Liver (tissue), 9 donors: ENCODE results near the gene VDR. TPM values are rescaled to one million over a fixed set of nuclear protein-coding genes. Genes with fewer than 3 reads are reported as not detected.

ENCODE experiments used
- DNase-seq: peaks from one replicate; pipeline ENCODE4 v3.0.0-alpha.2; 2017; ENCODE audit warnings: low spot score
- H3K27ac ChIP-seq, 2 donors: one replicate each; pipeline ENCODE4 v1.7.0; 2013; ENCODE audit warnings: inconsistent platforms in 2 of 2, low read length in 2 of 2, control low read depth in 1 of 2, low read depth in 1 of 2, mild to moderate bottlenecking in 1 of 2
- H3K27me3 ChIP-seq, 4 donors: one replicate each; pipeline versions ENCODE4 v1.6.1 to v1.7.0; 2013; ENCODE audit warnings: low read length in 3 of 4, inconsistent platforms in 1 of 4, mild to moderate bottlenecking in 1 of 4, moderate library complexity in 1 of 4; ENCODE audit not compliant: control insufficient read depth in 4 of 4, insufficient read depth in 4 of 4
- H3K36me3 ChIP-seq, 4 donors: one replicate each; pipeline versions ENCODE4 v1.6.1 to v1.7.0; 2013; ENCODE audit warnings: low read length in 3 of 4, mild to moderate bottlenecking in 3 of 4, low read depth in 1 of 4, moderate library complexity in 1 of 4; ENCODE audit not compliant: control insufficient read depth in 4 of 4, insufficient read depth in 3 of 4
- H3K4me1 ChIP-seq, 4 donors: one replicate each; pipeline versions ENCODE4 v1.6.1 to v1.7.0; 2013; ENCODE audit warnings: low read length in 3 of 4, mild to moderate bottlenecking in 3 of 4, moderate library complexity in 1 of 4; ENCODE audit not compliant: control insufficient read depth in 4 of 4, insufficient read depth in 4 of 4
- H3K4me3 ChIP-seq, 3 donors: one replicate each; pipeline versions ENCODE4 v1.6.1 to v1.7.0; 2013; ENCODE audit warnings: low read length in 3 of 3, control low read depth in 1 of 3, low read depth in 1 of 3, mild to moderate bottlenecking in 1 of 3
- H3K9ac ChIP-seq, 2 donors: one replicate each; pipeline ENCODE4 v1.7.0; 2013; ENCODE audit warnings: low read length in 2 of 2, mild to moderate bottlenecking in 2 of 2, moderate library complexity in 2 of 2, control low read depth in 1 of 2, low read depth in 1 of 2
- H3K9me3 ChIP-seq, 4 donors: one replicate each; pipeline versions ENCODE4 v1.6.1 to v1.7.0; 2013; ENCODE audit warnings: low read length in 3 of 4; ENCODE audit not compliant: control insufficient read depth in 4 of 4
- ATF3 ChIP-seq: IDR thresholded peaks from 2 replicates; pipeline ENCODE4 v1.6.1; 2016; ENCODE audit warnings: antibody characterized with exemption
- CTCF ChIP-seq: fragments of 150-350 bp; IDR thresholded peaks from 2 replicates; pipeline ENCODE4 v1.5.1; 2017; ENCODE audit warnings: improper control_type of control experiment, low read depth, low read length; ENCODE audit not compliant: missing input control
- EGR1 ChIP-seq, 2 donors: IDR thresholded peaks; 2 replicates each; pipeline ENCODE4 v1.6.1; 2016 to 2018; ENCODE audit warnings: antibody characterized with exemption in 2 of 2, low read depth in 2 of 2
- FOXA1 ChIP-seq: IDR thresholded peaks from 2 replicates; pipeline ENCODE4 v1.6.1; 2016; ENCODE audit warnings: antibody characterized with exemption
- FOXA2 ChIP-seq: IDR thresholded peaks from 2 replicates; pipeline ENCODE4 v1.6.1; 2016; ENCODE audit warnings: antibody characterized with exemption
- GABPA ChIP-seq, 2 donors: IDR thresholded peaks in 1 of 2; conservative IDR thresholded peaks in 1 of 2; 2 replicates each; pipeline ENCODE4 v1.6.1; 2016; ENCODE audit warnings: antibody characterized with exemption in 2 of 2, mild to moderate bottlenecking in 1 of 2, moderate library complexity in 1 of 2
- HNF4A ChIP-seq, 2 donors: conservative IDR thresholded peaks; 2 replicates each; pipeline ENCODE4 v1.6.1; 2016; ENCODE audit warnings: antibody characterized with exemption in 2 of 2, mild to moderate bottlenecking in 2 of 2
- HNF4G ChIP-seq: IDR thresholded peaks from 2 replicates; pipeline ENCODE4 v1.6.1; 2016; ENCODE audit warnings: antibody characterized with exemption
- JUND ChIP-seq, 2 donors: IDR thresholded peaks; 2 replicates each; pipeline ENCODE4 v1.6.1; 2016; ENCODE audit warnings: antibody characterized with exemption in 2 of 2
- MAX ChIP-seq: IDR thresholded peaks from 2 replicates; pipeline ENCODE4 v1.6.1; 2016; ENCODE audit warnings: antibody characterized with exemption
- NR2F2 ChIP-seq: IDR thresholded peaks from 2 replicates; pipeline ENCODE4 v1.6.1; 2016; ENCODE audit warnings: antibody characterized with exemption
- RAD21 ChIP-seq, 2 donors: IDR thresholded peaks; 2 replicates each; pipeline ENCODE4 v1.6.1; 2016; ENCODE audit warnings: antibody characterized with exemption in 2 of 2, mild to moderate bottlenecking in 2 of 2
- REST ChIP-seq: IDR thresholded peaks from 2 replicates; pipeline ENCODE4 v1.6.1; 2016; ENCODE audit warnings: antibody characterized with exemption, mild to moderate bottlenecking
- RXRA ChIP-seq, 2 donors: IDR thresholded peaks; 2 replicates each; pipeline ENCODE4 v1.6.1; 2017 to 2018; ENCODE audit warnings: antibody characterized with exemption in 2 of 2, mild to moderate bottlenecking in 1 of 2
- SP1 ChIP-seq: IDR thresholded peaks from 2 replicates; pipeline ENCODE4 v1.6.1; 2018; ENCODE audit warnings: antibody characterized with exemption, mild to moderate bottlenecking
- TAF1 ChIP-seq: conservative IDR thresholded peaks from 2 replicates; pipeline ENCODE4 v1.6.1; 2016; ENCODE audit warnings: antibody characterized with exemption, mild to moderate bottlenecking
- YY1 ChIP-seq: IDR thresholded peaks from 2 replicates; pipeline ENCODE4 v1.6.1; 2016; ENCODE audit warnings: antibody characterized with exemption, mild to moderate bottlenecking
- ZBTB33 ChIP-seq: IDR thresholded peaks from 2 replicates; pipeline ENCODE4 v1.6.1; 2016; ENCODE audit warnings: antibody characterized with exemption
- WGBS: extraction: QIAGEN DNeasy Blood & Tissue Kit; methylation state at CpG from one replicate; pipeline ENCODE4 v1.1.7; 2013; 5-methylcytosine and 5-hydroxymethylcytosine counted together
- polyA plus RNA-seq, 2 donors: library from polyadenylated mRNA; stranded (reverse) in 1 of 2; unstranded in 1 of 2; fragments of 200-250 nt in 1 of 2; fragments of >200 nt in 1 of 2; fragmentation: Nextera tagmentation in 1 of 2; extraction: Ambion mirVana in 1 of 2; gene quantifications; one replicate each; pipeline versions ENCODE4 v1.2.1 to v1.2.3, GENCODE V29; 2013 to 2015
- total RNA-seq, 2 donors: library from RNA; depleted of rRNA; stranded (reverse); fragments of >200 nt; gene quantifications; one replicate each; pipeline ENCODE4 v1.2.3, GENCODE V29; 2014
- donor health status: healthy.
- donor health status: healthy.
- donor health status: healthy.
- donor health status: healthy.
- donor health status: healthy.

The VDR gene
- total and polyA plus RNA-seq, 4 donors = 0.25 to 0.47 (median 0.35) TPM

- no peak for TF ChIP-seq GABPA (IDR thresholded peaks at IDR 0.05 in 1 of 2, conservative IDR thresholded peaks at IDR 0.05 in 1 of 2)
- TF ChIP-seq MAX = no peak
- TF ChIP-seq JUND (IDR thresholded peaks at IDR 0.05) = no peak
- TF ChIP-seq FOXA1 = no peak
- no peak for TF ChIP-seq FOXA2
- TF ChIP-seq NR2F2 = no peak
- no peak for TF ChIP-seq EGR1 (IDR thresholded peaks at IDR 0.05; ENCODE audit: low read depth in 2 of 2)
- no peak for TF ChIP-seq HNF4A (conservative IDR thresholded peaks at IDR 0.05)
- no peak for TF ChIP-seq TAF1
- no peak for TF ChIP-seq YY1
- Histone ChIP-seq H3K9ac (no peak overlapping the region), H3K36me3 (no peaks in the 10 kb centered on the region), H3K4me1 (peaks cover 4 to 17% (median 10%) of the 10 kb centered on the region in 4 donors), H3K27ac (no peak overlapping the region), H3K9me3 (no peaks in the 10 kb centered on the region), H3K27me3 (no peaks in the 10 kb centered on the region), H3K4me3 (no peak overlapping the region)
- WGBS = 73% methylated on average over 3 of the region's 3 CpGs
- no peak for DNase-seq
These were observed 1.6 kb downstream of the VDR start for GRCh38 chr12:47903151-47903611.

GRCh38 chr12:47902131-47902639, 2.6 kb downstream of the VDR start:
- H3K4me1 ChIP-seq = peaks cover 5 to 17% (median 10%) of the 10 kb centered on the region in 4 donors
- no peak for TF ChIP-seq NR2F2
- no peak for TF ChIP-seq ZBTB33
- no peak for TF ChIP-seq HNF4G
- TF ChIP-seq REST = no peak
- no peak for TF ChIP-seq HNF4A (conservative IDR thresholded peaks at IDR 0.05)
- no peak for TF ChIP-seq EGR1 (IDR thresholded peaks at IDR 0.05; ENCODE audit: low read depth in 2 of 2)
- no peak for TF ChIP-seq GABPA (IDR thresholded peaks at IDR 0.05 in 1 of 2, conservative IDR thresholded peaks at IDR 0.05 in 1 of 2)
- TF ChIP-seq CTCF = no peak
- TF ChIP-seq YY1 = no peak
- TF ChIP-seq JUND (IDR thresholded peaks at IDR 0.05) = no peak
- no peak for TF ChIP-seq FOXA2
- TF ChIP-seq ATF3 = no peak
- no peak for TF ChIP-seq RAD21 (IDR thresholded peaks at IDR 0.05)
- TF ChIP-seq RXRA (IDR thresholded peaks at IDR 0.05) = no peak
- TF ChIP-seq TAF1 = no peak
- TF ChIP-seq FOXA1 = no peak
- TF ChIP-seq SP1 = no peak
- no peak for TF ChIP-seq MAX
- H3K9ac ChIP-seq = no peak overlapping the region
- no peaks in the 10 kb centered on the region for H3K36me3 ChIP-seq
- DNase-seq = no peak
- no peak overlapping the region for H3K4me3 ChIP-seq
- H3K9me3 ChIP-seq = no peaks in the 10 kb centered on the region
- no peaks in the 10 kb centered on the region for H3K27me3 ChIP-seq
- no peak overlapping the region for H3K27ac ChIP-seq
